Motor neuron (in vitro differentiated cells): ENCODE measurements around the gene PRKCB. TPM values are rescaled to one million over a fixed set of nuclear protein-coding genes. Genes with fewer than 3 reads are reported as not detected.

ENCODE experiments used
- ATAC-seq, 8 experiments: fragments of 200-7000 bp; cut with Tn5 transposase; replicated peaks in 6 of 8; 2 replicates each; pipeline ENCODE4 v1.8.0; 2021; ENCODE audit warnings: mild to moderate bottlenecking in 8 of 8, moderate library complexity in 8 of 8
- H3K27ac ChIP-seq, 2 donors: fragments of 250-450 bp; sonication (Bioruptor Pico); 2 replicates each; pipeline ENCODE4 v1.9.0; 2021; ENCODE audit warnings: antibody characterized with exemption in 2 of 2, mild to moderate bottlenecking in 2 of 2, moderate library complexity in 1 of 2
- H3K4me1 ChIP-seq, 2 donors: fragments of 250-450 bp; sonication (Bioruptor Pico); replicated peaks in 1 of 2; 2 replicates each; pipeline ENCODE4 v1.6.1; 2021; ENCODE audit warnings: antibody characterized with exemption in 2 of 2, mild to moderate bottlenecking in 2 of 2, moderate library complexity in 1 of 2
- H3K4me3 ChIP-seq, 5 donors: fragments of 250-450 bp; sonication (Bioruptor Pico); 2 replicates each; pipeline ENCODE4 v1.9.0; 2021; ENCODE audit warnings: antibody characterized with exemption in 5 of 5, mild to moderate bottlenecking in 5 of 5, moderate library complexity in 4 of 5
- WGBS, 10 experiments: fragments of 450-650 bp; shearing (Covaris generic); methylation state at CpG; one replicate each; pipeline ENCODE4 v1.0.0; 2022; 5-methylcytosine and 5-hydroxymethylcytosine counted together
- in situ Hi-C, 9 experiments: fragments of 400-800 bp; cut with MboI; loops; one replicate each; pipeline ENCODE4 v1.15.0; 2021; ENCODE audit warnings: low sequenced_read_pairs in 9 of 9, low pct_unique_long_range_greater_than_20kb in 2 of 9; ENCODE audit not compliant: unreplicated experiment in 9 of 9
- total RNA-seq, 8 experiments: library from RNA; unstranded; fragments of 300-600 nt; gene quantifications; 2 replicates each; pipeline versions ENCODE4 v1.2.3 to v1.2.4, GENCODE V29; 2022

Gene PRKCB
- total RNA-seq, 8 experiments from 2014 or later = 0.10 to 21.0 (median 4.8) TPM

DNA sequence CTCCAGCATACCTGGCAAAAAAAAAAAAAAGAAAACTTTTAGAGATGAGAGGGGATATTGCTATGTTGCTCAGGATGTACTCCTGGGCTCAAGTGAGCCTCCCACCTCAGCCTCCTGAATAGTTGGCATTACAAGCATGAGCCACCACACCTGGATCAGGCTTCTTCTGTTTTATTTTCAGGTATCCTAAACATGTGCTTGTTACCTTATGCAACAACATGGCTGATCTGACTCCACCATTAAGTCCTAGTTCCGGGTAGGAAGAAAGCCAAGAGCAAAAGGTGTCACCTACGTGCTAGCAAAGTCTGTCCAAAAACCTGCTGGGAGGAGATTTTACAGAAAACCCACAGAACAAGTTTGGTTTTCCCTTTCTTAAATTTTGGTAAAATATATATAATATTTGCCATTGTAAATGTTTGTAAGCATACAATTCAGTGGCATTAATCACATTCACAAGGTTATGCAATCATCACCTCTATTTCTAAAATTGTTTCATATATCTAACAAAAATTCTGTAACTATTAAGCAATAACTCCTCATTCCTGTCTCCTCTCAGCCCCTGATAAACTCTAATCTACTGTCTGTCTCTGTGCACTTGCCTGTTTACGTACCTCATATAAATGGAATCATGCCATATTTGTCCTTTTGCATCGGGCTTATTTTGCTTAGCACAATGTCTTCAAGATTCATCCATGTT, 411.3 kb downstream of the PRKCB start:
- no peak for ATAC-seq
- 0 to 93% (median 60%) methylated on average over 1 to 4 of the region's 4 CpGs; no CpG with 5 or more reads in 1 of the 10 experiments for WGBS, 10 experiments
- no peaks in the 10 kb centered on the region for H3K4me1 ChIP-seq

GRCh38 chr16:24253192-24253591, 417.4 kb downstream of the PRKCB start:
- in situ Hi-C loops = loop anchor here in 1 of 9 experiments (25.0 kb wide), 1 partner anchor 234 kb away; no protein-coding TSS in a partner anchor
- Histone ChIP-seq H3K4me3 (no peak overlapping the region), H3K27ac (no peak overlapping the region), H3K4me1 (no peaks in the 10 kb centered on the region)
- WGBS, 10 experiments = 0 to 14% (median 7%) methylated on average over 1 to 7 of the region's 7 CpGs; no CpG with 5 or more reads in 2 of the 10 experiments
- ATAC-seq = peak in 7 of 8 experiments; percentile 24 to 69 (median 41)

More for the DNA sequence above, 411.3 kb downstream of the PRKCB start:
- Histone ChIP-seq H3K4me3 (no peak overlapping the region), H3K27ac (no peak overlapping the region)
- in situ Hi-C loops = no loop called here

DNA sequence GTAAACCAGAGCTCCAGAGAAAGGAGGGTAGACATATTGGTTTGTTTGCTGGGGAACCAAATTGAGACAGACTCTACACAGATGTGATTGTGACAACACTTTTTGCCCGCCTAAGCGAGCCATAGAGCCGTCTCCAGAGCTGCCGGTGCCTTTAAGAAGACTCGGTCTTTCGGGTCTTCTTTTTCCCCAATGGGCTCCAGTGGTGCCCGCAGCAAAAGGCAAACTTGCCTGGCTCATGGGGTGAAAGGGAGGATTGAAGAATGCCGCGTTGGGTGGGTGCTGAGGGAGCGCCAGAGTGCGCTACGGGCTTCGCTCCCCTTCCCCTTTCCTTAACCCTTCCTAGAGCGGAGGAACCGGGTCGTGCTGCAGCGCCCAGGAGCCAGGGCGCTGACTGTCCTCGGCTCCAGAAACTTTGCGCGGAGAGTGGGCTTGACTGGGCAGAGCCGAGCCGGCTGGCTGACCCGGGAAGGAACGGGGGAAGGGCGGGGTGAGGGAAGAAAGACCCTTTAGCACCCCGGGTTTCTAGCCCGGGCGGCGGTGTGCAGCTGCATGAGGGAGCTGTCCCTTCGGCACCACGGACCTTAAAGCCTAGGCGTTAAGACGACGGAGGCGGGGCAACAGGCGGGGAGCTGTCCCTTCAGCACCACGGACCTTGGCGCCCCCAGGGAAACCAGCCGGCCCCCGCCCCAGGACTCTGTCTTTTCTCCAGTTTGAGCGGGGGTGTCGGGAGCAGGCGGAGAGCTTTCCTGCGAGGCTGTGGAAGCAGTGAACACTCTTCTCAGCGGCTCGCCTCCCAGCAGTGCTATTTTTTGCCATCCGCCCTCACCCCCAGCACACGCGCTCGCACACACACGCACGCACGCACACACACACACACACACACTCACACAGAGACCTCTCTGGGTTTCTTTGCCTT, 419.9 kb downstream of the PRKCB start, which contains the start of gene CACNG3:
CACNG3 (plus strand) TSS at position 880 of the 916 bp plus-strand sequence. CDS start 420 bp downstream, outside the sequence.
- ATAC-seq = peak; percentile 73 to 98 (median 83)
- no peak within 1 kb of the TSS for H3K27ac ChIP-seq

DNA sequence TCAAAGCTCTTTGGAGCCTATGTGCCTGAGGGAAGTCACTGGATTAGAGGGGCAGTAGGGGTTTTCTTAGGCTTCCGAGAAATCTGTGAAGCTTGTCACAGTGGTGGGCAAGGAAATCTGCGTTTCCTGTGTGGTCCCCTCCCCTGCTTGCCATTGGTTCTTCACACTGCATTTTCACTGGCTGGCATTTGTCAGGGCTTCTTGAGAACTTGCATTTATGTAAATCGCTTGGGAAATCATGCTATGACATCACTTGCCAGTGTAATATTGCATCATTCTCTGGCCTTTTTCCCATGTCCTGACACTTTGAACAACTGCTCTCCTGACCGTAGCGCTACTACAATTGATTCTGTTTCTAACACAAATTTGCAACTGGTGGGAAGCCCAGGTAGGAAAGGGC, 422.2 kb downstream of the PRKCB start:
- in situ Hi-C loops = loop anchor here in 1 of 9 experiments (25.0 kb wide), 1 partner anchor 229 kb away; no protein-coding TSS in a partner anchor
- Histone ChIP-seq H3K4me3 (peak overlapping the region in 2 of 5 donors; percentile 26 to 38), H3K4me1 (no peaks in the 10 kb centered on the region), H3K27ac (no peak overlapping the region)
- WGBS, 10 experiments = 0 to 100% (median 44%) methylated on average over 2 to 4 of the region's 5 CpGs; no CpG with 5 or more reads in 1 of the 10 experiments
- peak in 3 of 8 experiments; percentile 61 to 66 (median 65) for ATAC-seq

More for the DNA sequence above, 419.9 kb downstream of the PRKCB start, which contains the start of gene CACNG3:
- WGBS, 10 experiments = 0 to 20% (median 8%) methylated on average over 3 to 17 of the region's 54 CpGs; no CpG with 5 or more reads in 5 of the 10 experiments
- in situ Hi-C loops = loop anchor here in 1 of 9 experiments (25.0 kb wide), 1 partner anchor 232 kb away; no protein-coding TSS in a partner anchor
- peak within 1 kb of the TSS in 4 of 5 donors; percentile 2 to 38 (median 28) for H3K4me3 ChIP-seq
- H3K4me1 ChIP-seq = no peaks in the 10 kb centered on the region

GRCh38 chr16:24258791-24259190, 423.0 kb downstream of the PRKCB start:
- 0 to 100% (median 20%) methylated on average over 1 of the region's 1 CpG; no CpG with 5 or more reads in 1 of the 10 experiments for WGBS, 10 experiments
- H3K4me1 ChIP-seq = no peaks in the 10 kb centered on the region
- in situ Hi-C loops = loop anchor here in 1 of 9 experiments (25.0 kb wide), 1 partner anchor 229 kb away; no protein-coding TSS in a partner anchor
- ATAC-seq = no peak
- H3K27ac ChIP-seq = no peak overlapping the region
- H3K4me3 ChIP-seq = peak overlapping the region in 1 of 5 donors; percentile 38

- H3K27ac ChIP-seq = no peak overlapping the region
- no peaks in the 10 kb centered on the region for H3K4me1 ChIP-seq
- no peak for ATAC-seq
- in situ Hi-C loops = loop anchor here in 1 of 9 experiments (25.0 kb wide), 1 partner anchor 224 kb away; no protein-coding TSS in a partner anchor
- H3K4me3 ChIP-seq = no peak overlapping the region
Measured at GRCh38 chr16:24262816-24263215, 427.0 kb downstream of the PRKCB start.

Other genes with a start within 250 kb of the PRKCB start
- gene NDUFAB1, start 239.7 kb upstream of the PRKCB start, total RNA-seq = 100 to 1,000 TPM in 7 of 8 experiments, 10 to 100 TPM in 1; 91.2 to 165 (median 130) TPM
- gene PALB2, start 194.7 kb upstream of the PRKCB start, total RNA-seq = 10 to 100 TPM in 5 of 8 experiments, 1 to 10 TPM in 3; 7.3 to 20.5 (median 13.2) TPM
- 10 to 100 TPM; 35.5 to 58.2 (median 44.9) TPM for gene DCTN5, start 194.5 kb upstream of the PRKCB start, total RNA-seq
- 10 to 100 TPM in 3 of 8 experiments, 1 to 10 TPM in 4, under 1 TPM in 1; 0.92 to 70.2 (median 4.3) TPM for gene PLK1, start 157.1 kb upstream of the PRKCB start, total RNA-seq
- 1 to 10 TPM in 3 of 8 experiments, under 1 TPM in 3, not detected in 2; 0.04 to 7.4 (median 1.4) TPM for gene ERN2, start 122.8 kb upstream of the PRKCB start, total RNA-seq
- 1 to 10 TPM in 2 of 8 experiments, under 1 TPM in 1, not detected in 5; 0.19 to 5.5 (median 2.9) TPM for gene CHP2, start 81.0 kb upstream of the PRKCB start, total RNA-seq